ENCODE measurements around the gene PLA2G6. TPM values are rescaled to one million over a fixed set of nuclear protein-coding genes. Genes with fewer than 3 reads are reported as not detected.

The PLA2G6 gene
- total RNA-seq, 1 experiment from 2014 or later, result 6.0 TPM

GRCh38 chr22:38163844-38164550 is 17.6 kb downstream of the PLA2G6 start:
- H3K27me3 ChIP-seq (ENCODE audit: low read length), result no peaks in the 10 kb centered on the region
- no peak overlapping the region for H3K4me2 ChIP-seq (ENCODE audit: low read length)
- H3K9me3 ChIP-seq (ENCODE audit: low read length), result no peaks in the 10 kb centered on the region
- ChIA-PET POLR2A (ENCODE audit: unreplicated experiment) (no interaction called here), CTCF (no interaction called here)
- no TSS peak for BruUV-seq (replicated peaks)
- H3F3A ChIP-seq (ENCODE audit: low read length, unreplicated experiment), result no peaks in the 10 kb centered on the region
- H3K27ac ChIP-seq (ENCODE audit: low read length), result no peak overlapping the region
- intact Hi-C loops (cut with micrococcal nuclease), result no loop called here
- no peak overlapping the region for H3K9ac ChIP-seq (ENCODE audit: low read length)
- H2AFZ ChIP-seq (ENCODE audit: low read length), result no peak overlapping the region
- H4K20me1 ChIP-seq (ENCODE audit: low read length), result no peaks in the 10 kb centered on the region
- H3K9me2 ChIP-seq (replicated peaks; ENCODE audit: low read length), result no peaks in the 10 kb centered on the region
- no peak overlapping the region for H3K4me3 ChIP-seq (ENCODE audit: low read length)
- DNase-seq (no peak), ATAC-seq (no peak)
- no peak for TF ChIP-seq EZH2phosphoT487 (IDR thresholded peaks at IDR 0.05; ENCODE audit: borderline replicate concordance, low read length)
- TF ChIP-seq CTCF (conservative IDR thresholded peaks at IDR 0.05; ENCODE audit: low read depth, low read length), result no peak
- TF ChIP-seq EZH2 (IDR thresholded peaks at IDR 0.05; ENCODE audit: low read length, unreplicated experiment), result no peak
- H3K36me3 ChIP-seq (ENCODE audit: low read depth, low read length), result no peaks in the 10 kb centered on the region
- H3K4me1 ChIP-seq (ENCODE audit: insufficient read depth, low read length), result peaks cover 3% of the 10 kb centered on the region; the same call in 1 of the 2 replicates
- no peaks in the 10 kb centered on the region for H3K79me2 ChIP-seq (ENCODE audit: low read length)

DNA sequence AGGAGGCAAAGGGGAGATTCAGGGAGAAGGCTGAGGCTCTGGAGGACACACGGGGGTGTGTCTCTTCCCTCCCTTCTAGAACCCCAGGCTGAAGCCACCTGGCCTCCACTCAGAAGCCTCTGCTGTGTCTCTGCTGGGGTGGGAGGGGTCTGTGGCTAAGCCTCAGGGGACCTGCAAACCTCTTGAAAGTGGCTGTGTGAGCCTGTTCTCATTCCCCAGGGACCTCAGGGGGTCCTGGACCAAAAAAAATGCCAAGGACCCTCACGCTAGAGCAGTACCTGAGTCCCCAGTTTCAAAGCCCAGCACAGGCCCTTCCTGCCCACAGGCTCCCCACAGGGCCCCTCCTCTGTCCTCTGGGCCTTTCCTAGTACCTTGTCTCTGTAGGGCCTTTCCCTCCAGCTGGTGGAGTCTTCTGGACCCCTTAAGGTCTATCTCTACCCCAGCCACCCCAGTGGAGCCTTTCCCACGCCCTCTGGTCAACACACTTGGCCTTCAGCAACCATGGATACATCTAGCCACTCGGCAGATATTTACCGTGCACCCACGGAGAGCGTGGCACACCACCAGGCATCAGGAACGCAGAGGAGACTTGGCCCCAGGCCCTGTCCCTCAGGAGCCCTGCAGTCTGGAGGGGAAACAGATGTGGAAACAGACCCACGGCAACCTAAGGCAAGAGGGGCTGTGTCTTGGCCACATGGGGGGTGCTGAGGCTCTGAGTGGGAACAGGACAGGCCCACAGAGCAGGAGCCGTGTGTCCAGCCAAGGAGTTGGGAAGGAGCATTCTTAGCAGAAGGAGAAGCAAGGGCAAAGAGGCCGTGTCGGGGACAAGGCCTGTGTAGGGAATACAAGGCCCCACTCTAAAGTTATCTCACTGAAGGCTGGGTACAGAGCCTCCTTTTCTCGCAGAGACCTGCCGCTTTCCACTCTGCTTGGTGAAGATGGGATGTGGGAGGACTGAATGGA is 18.5 kb downstream of the PLA2G6 start:
- Histone ChIP-seq H3K79me2 (ENCODE audit: low read length) (no peaks in the 10 kb centered on the region), H3K9me2 (replicated peaks; ENCODE audit: low read length) (no peaks in the 10 kb centered on the region), H3K9me3 (ENCODE audit: low read length) (no peaks in the 10 kb centered on the region), H3K27ac (ENCODE audit: low read length) (no peak overlapping the region), H3K36me3 (ENCODE audit: low read depth, low read length) (no peaks in the 10 kb centered on the region), H3F3A (ENCODE audit: low read length, unreplicated experiment) (no peaks in the 10 kb centered on the region), H3K4me2 (ENCODE audit: low read length) (no peak overlapping the region), H3K4me3 (ENCODE audit: low read length) (no peak overlapping the region), H3K4me1 (ENCODE audit: insufficient read depth, low read length) (peaks cover 3% of the 10 kb centered on the region; the same call in 1 of the 2 replicates), H3K9ac (ENCODE audit: low read length) (no peak overlapping the region), H4K20me1 (ENCODE audit: low read length) (no peaks in the 10 kb centered on the region), H2AFZ (ENCODE audit: low read length) (no peak overlapping the region), H3K27me3 (ENCODE audit: low read length) (no peaks in the 10 kb centered on the region)
- BruUV-seq (replicated peaks), result no TSS peak
- DNase-seq, result no peak
- ChIA-PET CTCF (no interaction called here), POLR2A (ENCODE audit: unreplicated experiment) (no interaction called here)
- intact Hi-C loops (cut with micrococcal nuclease), result no loop called here
- TF ChIP-seq EZH2 (IDR thresholded peaks at IDR 0.05; ENCODE audit: low read length, unreplicated experiment) (no peak), CTCF (conservative IDR thresholded peaks at IDR 0.05; ENCODE audit: low read depth, low read length) (no peak), EZH2phosphoT487 (IDR thresholded peaks at IDR 0.05; ENCODE audit: borderline replicate concordance, low read length) (no peak)
- no peak for ATAC-seq

Data from PC-3 (cell line).